Retina (tissue), 1 donor: ENCODE results near the gene GPR21.

Source experiments
- DNase-seq: peaks from one replicate; pipeline ENCODE4 v3.0.0-alpha.2; 2016

Gene GPR21

DNA sequence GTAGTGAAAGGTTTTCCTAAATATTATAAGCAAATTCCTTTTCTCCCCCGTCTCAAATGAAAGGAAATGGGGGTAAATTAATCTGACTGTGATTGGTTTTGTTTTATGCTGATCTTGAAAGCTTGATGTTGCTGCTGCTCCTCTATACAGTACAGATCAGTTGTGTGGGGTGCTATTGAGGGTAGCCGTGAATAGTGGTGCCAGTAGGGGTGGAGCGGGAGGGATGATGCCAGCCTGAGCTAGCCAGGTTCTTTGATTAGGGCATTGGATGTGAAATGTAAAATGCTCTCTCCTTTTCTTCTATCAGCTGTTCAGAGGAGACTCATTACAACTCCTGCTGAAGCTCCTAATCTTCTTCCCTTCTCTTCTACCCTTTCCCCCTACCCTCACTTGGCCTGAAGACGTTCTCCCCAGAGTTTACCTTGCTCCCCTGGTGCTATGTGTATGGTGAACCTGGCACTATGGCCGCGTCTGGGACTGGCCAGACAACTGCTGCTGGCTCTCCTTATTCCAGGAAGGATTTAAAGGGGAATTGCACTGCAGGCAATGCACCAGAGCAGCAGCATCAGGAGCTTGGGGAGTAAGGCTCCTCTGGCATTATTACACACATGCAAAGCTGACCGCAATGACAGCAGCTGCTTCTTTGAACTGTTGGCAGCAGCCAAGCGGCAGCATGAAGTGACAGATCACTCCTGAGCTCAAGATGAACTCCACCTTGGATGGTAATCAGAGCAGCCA, 566 bp downstream of the GPR21 start:
- DNase-seq = peak; percentile 45

GRCh38 chr9:123034881-123035510, 1.5 kb downstream of the GPR21 start:
- peak; percentile 2 for DNase-seq

DNA sequence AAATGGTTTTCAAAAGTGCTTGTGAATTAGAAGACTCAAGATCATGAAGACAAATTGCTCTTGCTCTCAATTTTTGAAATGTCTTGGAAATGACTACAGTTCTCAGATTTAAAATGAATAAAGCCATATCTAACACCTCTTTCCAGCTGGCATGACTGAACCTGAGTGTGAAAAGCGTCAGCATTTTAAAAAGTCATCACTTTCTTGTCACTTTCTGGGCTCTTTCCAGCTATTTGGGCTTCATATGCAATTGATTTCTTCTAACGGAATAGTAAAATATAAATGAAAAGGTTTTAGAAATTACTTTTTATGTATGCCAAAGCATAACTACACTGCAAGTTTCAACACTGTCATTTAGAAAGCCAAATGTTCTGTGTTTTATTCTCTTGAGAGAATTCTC, 2.3 kb downstream of the GPR21 start:
- DNase-seq = no peak

- DNase-seq = peak; percentile 20
These were observed 3.6 kb downstream of the GPR21 start for GRCh38 chr9:123036893-123037545.

DNA sequence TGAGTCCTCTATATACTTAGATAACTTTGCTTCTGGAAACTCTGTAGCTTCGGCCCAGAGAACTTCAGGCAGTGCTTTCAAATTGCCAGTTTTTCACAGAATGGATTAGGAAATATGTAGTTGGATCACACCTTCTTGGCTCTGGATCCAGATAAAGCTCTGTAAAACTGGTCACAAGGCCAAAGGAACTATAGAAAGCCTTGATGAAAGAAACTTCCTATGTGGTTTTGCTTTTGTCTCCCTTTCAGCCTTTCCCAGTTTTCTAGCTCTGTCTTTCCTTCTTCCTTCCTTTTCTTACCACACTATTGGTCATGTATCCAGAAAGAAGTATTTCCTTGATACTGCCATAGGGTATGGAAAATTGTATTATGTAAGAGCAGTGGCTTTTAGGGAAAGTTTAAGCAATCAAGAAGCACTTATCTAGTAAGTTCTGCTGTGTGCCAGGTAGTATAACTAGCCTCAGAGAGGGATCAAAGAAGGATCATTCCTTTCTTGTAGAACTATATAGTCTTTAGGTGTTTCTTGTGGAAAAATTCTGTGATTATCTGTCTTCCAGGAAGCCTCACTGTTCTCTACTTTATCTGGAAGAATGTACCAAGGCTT, 6.3 kb downstream of the GPR21 start:
- DNase-seq = no peak

DNA sequence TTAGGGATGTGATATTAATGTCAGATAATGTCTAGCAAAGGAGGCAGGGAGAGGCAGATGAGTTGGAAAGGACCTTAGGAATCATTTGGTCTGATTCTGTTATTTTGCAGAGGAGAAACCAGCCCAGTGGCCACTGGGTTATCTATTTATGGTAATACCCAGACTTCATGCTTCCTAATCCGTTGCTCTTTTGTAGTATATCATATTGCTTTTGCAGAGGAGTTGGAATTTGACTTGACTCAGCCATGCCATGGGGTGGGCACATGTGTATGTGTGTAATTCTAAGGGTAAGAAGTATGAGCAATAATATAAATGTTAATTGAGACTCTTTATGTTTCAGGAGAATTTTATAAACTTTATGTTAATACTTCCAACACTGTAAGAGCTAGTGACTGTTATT, 7.3 kb downstream of the GPR21 start:
- no peak for DNase-seq

- DNase-seq = no peak
These were observed 8.0 kb downstream of the GPR21 start for GRCh38 chr9:123041489-123041888.

DNA sequence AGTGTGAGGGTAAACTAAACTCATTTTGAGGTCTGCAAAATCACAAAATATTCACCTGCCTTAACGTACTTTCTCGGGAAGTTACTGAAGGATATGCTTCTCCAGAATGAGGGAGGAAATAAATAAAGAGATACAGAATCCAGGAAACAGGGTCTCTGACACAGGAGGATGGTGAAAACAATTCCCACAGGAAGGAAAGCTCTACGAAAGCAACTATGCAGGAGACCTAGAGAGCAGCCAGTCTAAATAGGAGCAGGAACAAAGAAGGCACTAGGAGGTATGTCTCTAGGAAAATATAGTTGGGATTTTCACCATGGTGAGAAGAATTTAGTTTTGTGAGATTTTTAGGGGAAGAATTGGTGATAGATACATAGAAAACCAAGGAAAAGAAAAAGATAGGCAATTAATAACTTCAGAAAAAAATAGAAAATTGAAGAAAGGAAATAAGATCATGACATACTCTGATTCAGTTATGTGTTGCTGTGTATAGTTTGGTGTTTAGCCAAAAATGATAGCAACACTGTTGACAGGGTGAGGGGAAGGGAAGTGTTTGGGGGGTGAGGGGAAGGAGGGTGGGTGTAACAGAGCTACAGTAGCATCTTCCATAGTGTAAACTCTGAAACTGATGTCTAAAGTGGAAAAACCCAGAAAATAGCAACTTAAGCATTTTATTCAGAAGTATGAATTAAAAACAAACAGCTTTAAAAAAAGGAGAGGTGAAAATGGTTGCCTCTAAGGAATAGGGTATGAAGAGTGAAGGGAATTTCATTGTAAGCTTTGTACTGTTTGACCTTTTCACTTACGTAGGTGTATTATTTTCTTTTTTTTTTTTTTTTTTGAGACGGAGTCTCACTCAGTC, 9.8 kb downstream of the GPR21 start:
- no peak for DNase-seq

DNA sequence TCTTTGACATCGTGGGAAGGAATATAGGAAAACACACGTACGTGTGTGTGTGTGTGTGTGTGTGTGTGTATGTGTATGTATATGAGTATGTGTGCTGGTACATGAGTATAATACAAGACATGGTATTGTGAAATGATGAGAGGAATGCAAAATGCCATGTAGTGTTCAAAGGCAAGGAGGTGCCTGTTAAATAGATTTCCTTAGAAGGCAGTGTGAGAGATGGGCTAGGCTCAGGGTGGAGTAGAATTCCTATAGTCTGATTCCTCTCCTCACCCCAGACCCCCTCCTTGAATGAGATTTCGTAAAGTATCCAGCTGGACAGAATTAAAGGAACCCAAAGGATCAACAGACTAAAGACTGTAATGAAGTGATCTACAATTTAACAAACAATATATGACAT, 11.1 kb downstream of the GPR21 start:
- no peak for DNase-seq

GRCh38 chr9:123046406-123047195, 13.1 kb downstream of the GPR21 start:
- no peak for DNase-seq

- no peak for DNase-seq
These were observed 15.3 kb downstream of the GPR21 start for GRCh38 chr9:123048748-123049147.

GRCh38 chr9:123049589-123050222, 16.2 kb downstream of the GPR21 start:
- DNase-seq = no peak

DNA sequence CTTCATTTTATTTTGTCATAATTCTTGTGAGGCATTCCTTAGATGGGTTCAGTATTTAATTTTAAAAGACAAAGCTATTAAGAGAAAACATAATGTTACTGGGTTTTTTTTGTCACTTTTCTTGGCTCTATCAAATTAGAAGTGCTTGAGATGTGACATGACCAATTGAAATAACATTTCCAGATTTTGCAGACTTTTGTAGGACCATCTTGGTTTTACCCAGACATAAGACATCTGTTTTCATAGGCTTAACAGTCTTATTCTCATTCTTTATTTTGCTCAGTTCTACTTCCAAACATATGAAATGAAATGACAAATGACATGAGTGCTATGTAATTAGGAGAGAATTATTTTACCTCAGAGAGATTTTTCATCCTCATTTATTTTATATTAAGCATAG, 19.6 kb downstream of the GPR21 start:
- no peak for DNase-seq

GRCh38 chr9:123053711-123054110, 20.2 kb downstream of the GPR21 start:
- DNase-seq = no peak

DNA sequence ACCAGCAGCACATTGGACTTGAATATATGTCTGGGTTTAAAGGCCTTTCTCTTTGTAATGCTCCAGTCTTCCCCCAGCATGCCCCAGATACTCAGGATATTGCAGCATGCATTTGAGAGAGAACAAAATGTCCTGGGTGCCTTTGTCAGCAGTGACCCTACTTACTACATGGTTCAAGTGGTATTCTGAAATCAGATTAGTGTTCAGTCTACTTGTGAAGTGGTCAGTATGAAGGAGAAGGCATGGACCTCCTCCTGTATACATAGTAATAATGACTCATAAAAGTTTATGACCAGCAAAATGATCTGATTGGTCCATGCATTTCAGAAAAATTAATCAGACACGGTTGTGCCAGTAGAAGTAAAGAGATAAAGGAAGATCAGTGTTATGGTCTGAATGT, 25.4 kb downstream of the GPR21 start:
- no peak for DNase-seq

GRCh38 chr9:123059472-123060220, 26.2 kb downstream of the GPR21 start:
- no peak for DNase-seq

DNA sequence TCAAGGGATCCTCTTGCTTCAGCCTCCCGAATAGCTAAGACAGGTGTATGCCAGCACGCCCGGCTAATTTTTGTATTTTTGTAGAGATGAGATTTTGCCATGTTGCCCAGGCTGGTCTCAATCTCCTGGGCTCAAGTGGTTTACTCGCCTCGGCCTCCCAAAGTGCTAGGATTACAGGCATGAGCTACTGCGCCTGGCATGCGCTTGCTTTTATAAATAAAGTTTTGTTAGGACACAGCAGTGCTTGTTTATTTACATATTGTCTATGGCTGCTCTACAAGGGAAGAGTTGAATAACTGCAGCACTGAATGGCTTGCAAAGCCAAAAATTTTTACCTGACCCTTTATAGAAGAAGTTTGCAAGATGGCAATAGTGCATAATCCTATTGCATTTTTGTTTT, 27.7 kb downstream of the GPR21 start:
- DNase-seq = no peak

- no peak for DNase-seq
These were observed 29.1 kb downstream of the GPR21 start for GRCh38 chr9:123062351-123063176.

DNA sequence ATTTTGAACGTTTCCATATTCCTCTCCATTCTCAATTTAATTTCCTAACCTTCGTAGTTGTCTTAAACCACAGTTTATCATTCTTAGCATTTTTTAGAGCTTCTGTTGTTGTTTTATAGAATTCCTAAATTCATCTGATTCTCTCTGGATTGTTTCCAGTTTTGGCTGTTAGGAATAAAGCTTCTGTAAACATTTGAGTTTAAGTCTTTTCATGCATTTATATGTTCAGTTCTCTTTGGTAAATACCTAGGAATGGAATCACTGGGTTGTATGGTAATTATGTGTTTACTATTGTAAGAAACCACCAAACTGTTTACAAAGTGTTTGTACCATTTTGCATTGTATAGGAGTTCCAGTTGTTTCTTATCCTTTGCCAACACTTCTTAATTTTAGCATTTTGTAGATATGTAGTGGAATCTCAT, 29.7 kb downstream of the GPR21 start:
- no peak for DNase-seq

DNA sequence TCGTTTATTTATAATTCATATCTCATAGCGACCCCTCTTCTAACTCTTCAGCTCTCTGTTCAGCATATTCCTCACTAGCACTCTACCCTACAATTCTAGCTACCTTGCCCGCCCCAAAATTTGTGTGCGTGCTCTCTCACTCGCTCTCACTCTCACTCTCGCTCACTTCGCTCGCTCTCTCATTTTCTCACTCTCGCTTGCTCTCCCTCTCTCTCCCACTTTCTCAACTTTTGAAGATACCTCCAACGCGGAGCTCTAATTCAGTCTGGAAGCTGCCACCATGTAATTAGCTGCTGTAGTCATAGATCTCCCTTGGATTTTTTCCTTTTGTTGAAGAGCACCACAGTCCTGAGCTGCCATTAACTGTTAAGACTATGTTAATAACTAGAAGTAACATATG, 30.4 kb downstream of the GPR21 start:
- DNase-seq = no peak
